ENCODE measurements around the gene PLCB1. TPM values are rescaled to one million over a fixed set of nuclear protein-coding genes. Genes with fewer than 3 reads are reported as not detected.

PLCB1 gene
- polyA plus RNA-seq, 1 donor (not counting 4 experiments of a cell fraction or from before 2014, with no cell fraction given), result 0.37 TPM

GRCh38 chr20:8601542-8601912 lies 469.5 kb downstream of the PLCB1 start:
- H3K9me1 ChIP-seq (ENCODE audit: control insufficient read depth, extremely low read depth, insufficient read depth, low read length), result no peaks in the 10 kb centered on the region
- no peak overlapping the region for H3K4me3 ChIP-seq (ENCODE audit: control insufficient read depth in 2 of 3, extremely low read depth in 1 of 3, insufficient read depth in 2 of 3, low read depth in 1 of 3, low read length in 3 of 3)
- dilution Hi-C loops (cut with MboI; ENCODE audit: extremely low pct_ligation_motif_present, low sequenced_read_pairs), result no loop called here
- H4K20me1 ChIP-seq (ENCODE audit: control insufficient read depth, extremely low read depth, insufficient read depth, low read length), result no peaks in the 10 kb centered on the region
- H3K4me2 ChIP-seq (ENCODE audit: control insufficient read depth, extremely low read depth, insufficient read depth, low read depth, low read length), result no peak overlapping the region
- no peaks in the 10 kb centered on the region for H3K9me3 ChIP-seq (ENCODE audit: control insufficient read depth, low read depth, low read length)
- H3K9ac ChIP-seq (ENCODE audit: control insufficient read depth, extremely low read depth, insufficient read depth, low read length), result no peak overlapping the region
- no peaks in the 10 kb centered on the region for H3K27me3 ChIP-seq (ENCODE audit: control insufficient read depth, extremely low read depth, insufficient read depth, low read length)
- no peak for FAIRE-seq
- no peaks in the 10 kb centered on the region for H3K4me1 ChIP-seq (ENCODE audit: control insufficient read depth, extremely low read depth, insufficient read depth, low read length)
- no peak overlapping the region for H2AFZ ChIP-seq (ENCODE audit: control insufficient read depth, low read length)
- TF ChIP-seq EZH2 (IDR thresholded peaks at IDR 0.05; ENCODE audit: low read length), result no peak
- TF ChIP-seq CTCF (optimal IDR thresholded peaks at IDR 0.05 in 1 of 3, IDR thresholded peaks at IDR 0.05 in 1 of 3, conservative IDR thresholded peaks at IDR 0.05 in 1 of 3; ENCODE audit: extremely low read depth in 1 of 3, insufficient read depth in 2 of 3, low read length in 3 of 3), result no peak
- no peak for DNase-seq (ENCODE audit: low read depth, low spot score)
- no peaks in the 10 kb centered on the region for H3K79me2 ChIP-seq (ENCODE audit: control insufficient read depth, insufficient read depth, low read length)
- H3K36me3 ChIP-seq (ENCODE audit: control insufficient read depth in 2 of 2, extremely low read depth in 1 of 2, insufficient read depth in 2 of 2, low read length in 2 of 2), result no peaks in the 10 kb centered on the region
- no peak overlapping the region for H3K27ac ChIP-seq (ENCODE audit: control insufficient read depth, insufficient read depth, low read length)

GRCh38 chr20:8602389-8603116 lies 470.5 kb downstream of the PLCB1 start:
- FAIRE-seq, result no peak
- TF ChIP-seq CTCF (optimal IDR thresholded peaks at IDR 0.05 in 1 of 3, IDR thresholded peaks at IDR 0.05 in 1 of 3, conservative IDR thresholded peaks at IDR 0.05 in 1 of 3; ENCODE audit: extremely low read depth in 1 of 3, insufficient read depth in 2 of 3, low read length in 3 of 3) (no peak), EZH2 (IDR thresholded peaks at IDR 0.05; ENCODE audit: low read length) (no peak)
- no peak overlapping the region for H3K4me2 ChIP-seq (ENCODE audit: control insufficient read depth, extremely low read depth, insufficient read depth, low read depth, low read length)

More at GRCh38 chr20:8602389-8603116, 470.5 kb downstream of the PLCB1 start:
- no peaks in the 10 kb centered on the region for H3K4me1 ChIP-seq (ENCODE audit: control insufficient read depth, extremely low read depth, insufficient read depth, low read length)
- H3K27ac ChIP-seq (ENCODE audit: control insufficient read depth, insufficient read depth, low read length), result no peak overlapping the region
- no peaks in the 10 kb centered on the region for H4K20me1 ChIP-seq (ENCODE audit: control insufficient read depth, extremely low read depth, insufficient read depth, low read length)
- H3K27me3 ChIP-seq (ENCODE audit: control insufficient read depth, extremely low read depth, insufficient read depth, low read length), result no peaks in the 10 kb centered on the region
- no peak overlapping the region for H2AFZ ChIP-seq (ENCODE audit: control insufficient read depth, low read length)
- no peak overlapping the region for H3K4me3 ChIP-seq (ENCODE audit: control insufficient read depth in 2 of 3, extremely low read depth in 1 of 3, insufficient read depth in 2 of 3, low read depth in 1 of 3, low read length in 3 of 3)
- no peaks in the 10 kb centered on the region for H3K9me1 ChIP-seq (ENCODE audit: control insufficient read depth, extremely low read depth, insufficient read depth, low read length)
- DNase-seq (ENCODE audit: low read depth, low spot score), result no peak
- no peaks in the 10 kb centered on the region for H3K9me3 ChIP-seq (ENCODE audit: control insufficient read depth, low read depth, low read length)
- no peak overlapping the region for H3K9ac ChIP-seq (ENCODE audit: control insufficient read depth, extremely low read depth, insufficient read depth, low read length)
- H3K79me2 ChIP-seq (ENCODE audit: control insufficient read depth, insufficient read depth, low read length), result no peaks in the 10 kb centered on the region
- H3K36me3 ChIP-seq (ENCODE audit: control insufficient read depth in 2 of 2, extremely low read depth in 1 of 2, insufficient read depth in 2 of 2, low read length in 2 of 2), result no peaks in the 10 kb centered on the region
- dilution Hi-C loops (cut with MboI; ENCODE audit: extremely low pct_ligation_motif_present, low sequenced_read_pairs), result no loop called here

Data from keratinocyte (primary cell).